Measurements from ENCODE around the gene PLEKHB1. TPM values are rescaled to one million over a fixed set of nuclear protein-coding genes. Genes with fewer than 3 reads are reported as not detected.

The PLEKHB1 gene
- polyA plus RNA-seq, 1 donor from 2014 or later: 0.25 TPM

DNA sequence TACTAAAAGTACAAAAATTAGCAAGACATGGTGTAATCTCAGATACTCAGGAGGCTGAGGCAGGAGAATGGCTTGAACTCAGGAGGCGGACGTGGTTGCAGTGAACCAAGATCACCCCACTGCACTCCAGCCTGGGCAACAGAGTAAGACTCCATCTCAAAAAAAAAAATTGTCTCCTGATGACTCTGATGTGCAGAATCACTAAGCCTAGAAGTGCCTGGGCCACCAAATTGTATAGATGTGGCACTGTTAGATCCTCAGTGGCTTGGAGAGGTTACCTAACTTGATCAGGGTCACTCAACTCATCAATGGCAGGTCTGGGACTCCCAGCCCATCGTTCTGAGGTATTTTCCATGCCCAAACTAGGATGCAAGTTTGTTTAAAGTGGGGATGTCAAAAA is 10.6 kb downstream of the PLEKHB1 start:
- no peaks in the 10 kb centered on the region for H3K9me3 ChIP-seq (ENCODE audit: low read length)
- H3K9me2 ChIP-seq (ENCODE audit: insufficient read depth, low read length): no peaks in the 10 kb centered on the region
- no peaks in the 10 kb centered on the region for H4K20me1 ChIP-seq (ENCODE audit: insufficient read depth)
- H3K27ac ChIP-seq (ENCODE audit: low read length): no peak overlapping the region
- H3K4me2 ChIP-seq (ENCODE audit: low read length): no peak overlapping the region
- H2AFZ ChIP-seq (ENCODE audit: low read depth, low read length): no peak overlapping the region
- H3K4me3 ChIP-seq (ENCODE audit: low read length): no peak overlapping the region
- H3F3A ChIP-seq (ENCODE audit: insufficient read depth, low read length, poor library complexity, severe bottlenecking): no peaks in the 10 kb centered on the region
- TF ChIP-seq TAF1 (IDR thresholded peaks at IDR 0.05; ENCODE audit: low read depth) (no peak), EZH2 (IDR thresholded peaks at IDR 0.05; ENCODE audit: borderline replicate concordance, insufficient read depth, low read length, poor library complexity, severe bottlenecking) (no peak), EP300 (conservative IDR thresholded peaks at IDR 0.05; ENCODE audit: poor library complexity, severe bottlenecking) (no peak), POLR2AphosphoS5 (IDR thresholded peaks at IDR 0.05) (no peak), RAD21 (conservative IDR thresholded peaks at IDR 0.05) (no peak), SMC3 (conservative IDR thresholded peaks at IDR 0.05; ENCODE audit: poor library complexity) (no peak), MXI1 (conservative IDR thresholded peaks at IDR 0.05; ENCODE audit: poor library complexity, severe bottlenecking) (no peak)
- TF ChIP-seq, protein P1, sequence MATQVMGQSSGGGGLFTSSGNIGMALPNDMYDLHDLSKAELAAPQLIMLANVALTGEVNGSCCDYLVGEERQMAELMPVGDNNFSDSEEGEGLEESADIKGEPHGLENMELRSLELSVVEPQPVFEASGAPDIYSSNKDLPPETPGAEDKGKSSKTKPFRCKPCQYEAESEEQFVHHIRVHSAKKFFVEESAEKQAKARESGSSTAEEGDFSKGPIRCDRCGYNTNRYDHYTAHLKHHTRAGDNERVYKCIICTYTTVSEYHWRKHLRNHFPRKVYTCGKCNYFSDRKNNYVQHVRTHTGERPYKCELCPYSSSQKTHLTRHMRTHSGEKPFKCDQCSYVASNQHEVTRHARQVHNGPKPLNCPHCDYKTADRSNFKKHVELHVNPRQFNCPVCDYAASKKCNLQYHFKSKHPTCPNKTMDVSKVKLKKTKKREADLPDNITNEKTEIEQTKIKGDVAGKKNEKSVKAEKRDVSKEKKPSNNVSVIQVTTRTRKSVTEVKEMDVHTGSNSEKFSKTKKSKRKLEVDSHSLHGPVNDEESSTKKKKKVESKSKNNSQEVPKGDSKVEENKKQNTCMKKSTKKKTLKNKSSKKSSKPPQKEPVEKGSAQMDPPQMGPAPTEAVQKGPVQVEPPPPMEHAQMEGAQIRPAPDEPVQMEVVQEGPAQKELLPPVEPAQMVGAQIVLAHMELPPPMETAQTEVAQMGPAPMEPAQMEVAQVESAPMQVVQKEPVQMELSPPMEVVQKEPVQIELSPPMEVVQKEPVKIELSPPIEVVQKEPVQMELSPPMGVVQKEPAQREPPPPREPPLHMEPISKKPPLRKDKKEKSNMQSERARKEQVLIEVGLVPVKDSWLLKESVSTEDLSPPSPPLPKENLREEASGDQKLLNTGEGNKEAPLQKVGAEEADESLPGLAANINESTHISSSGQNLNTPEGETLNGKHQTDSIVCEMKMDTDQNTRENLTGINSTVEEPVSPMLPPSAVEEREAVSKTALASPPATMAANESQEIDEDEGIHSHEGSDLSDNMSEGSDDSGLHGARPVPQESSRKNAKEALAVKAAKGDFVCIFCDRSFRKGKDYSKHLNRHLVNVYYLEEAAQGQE (IDR thresholded peaks at IDR 0.05; ENCODE audit: borderline replicate concordance): no peak
- TF ChIP-seq, protein P2, sequence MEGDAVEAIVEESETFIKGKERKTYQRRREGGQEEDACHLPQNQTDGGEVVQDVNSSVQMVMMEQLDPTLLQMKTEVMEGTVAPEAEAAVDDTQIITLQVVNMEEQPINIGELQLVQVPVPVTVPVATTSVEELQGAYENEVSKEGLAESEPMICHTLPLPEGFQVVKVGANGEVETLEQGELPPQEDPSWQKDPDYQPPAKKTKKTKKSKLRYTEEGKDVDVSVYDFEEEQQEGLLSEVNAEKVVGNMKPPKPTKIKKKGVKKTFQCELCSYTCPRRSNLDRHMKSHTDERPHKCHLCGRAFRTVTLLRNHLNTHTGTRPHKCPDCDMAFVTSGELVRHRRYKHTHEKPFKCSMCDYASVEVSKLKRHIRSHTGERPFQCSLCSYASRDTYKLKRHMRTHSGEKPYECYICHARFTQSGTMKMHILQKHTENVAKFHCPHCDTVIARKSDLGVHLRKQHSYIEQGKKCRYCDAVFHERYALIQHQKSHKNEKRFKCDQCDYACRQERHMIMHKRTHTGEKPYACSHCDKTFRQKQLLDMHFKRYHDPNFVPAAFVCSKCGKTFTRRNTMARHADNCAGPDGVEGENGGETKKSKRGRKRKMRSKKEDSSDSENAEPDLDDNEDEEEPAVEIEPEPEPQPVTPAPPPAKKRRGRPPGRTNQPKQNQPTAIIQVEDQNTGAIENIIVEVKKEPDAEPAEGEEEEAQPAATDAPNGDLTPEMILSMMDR (IDR thresholded peaks at IDR 0.05; ENCODE audit: poor library complexity, severe bottlenecking): no peak
- H3K9ac ChIP-seq (ENCODE audit: low read length): no peak overlapping the region
- no peaks in the 10 kb centered on the region for H3K27me3 ChIP-seq (ENCODE audit: insufficient read depth, low read depth, low read length)
- H3K79me2 ChIP-seq (replicated peaks; ENCODE audit: insufficient read depth, low read length): no peaks in the 10 kb centered on the region
- no peaks in the 10 kb centered on the region for H3K36me3 ChIP-seq (ENCODE audit: insufficient read depth, low read length)

DNA sequence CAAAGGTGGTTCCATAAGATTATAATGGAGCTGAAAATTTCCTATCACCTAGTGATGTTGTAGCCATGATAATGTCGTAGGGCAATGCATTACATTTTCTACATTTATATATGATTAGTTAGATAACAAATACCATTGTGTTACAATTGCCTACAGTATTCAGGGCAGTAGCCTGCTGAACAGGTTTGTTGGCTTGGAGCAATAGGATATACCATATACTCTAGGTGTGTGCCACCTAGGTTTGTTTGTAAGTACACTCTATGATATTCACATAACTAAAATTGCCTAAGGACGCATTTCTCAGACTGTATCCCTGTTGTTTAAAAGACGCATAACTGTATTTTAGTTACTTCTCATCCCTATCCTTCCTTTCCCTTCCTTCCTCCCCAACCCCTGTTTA is 13.6 kb downstream of the PLEKHB1 start:
- Histone ChIP-seq H3K4me3 (ENCODE audit: low read length) (no peak overlapping the region), H3K9me2 (ENCODE audit: insufficient read depth, low read length) (no peaks in the 10 kb centered on the region), H3F3A (ENCODE audit: insufficient read depth, low read length, poor library complexity, severe bottlenecking) (no peaks in the 10 kb centered on the region), H3K9me3 (ENCODE audit: low read length) (no peaks in the 10 kb centered on the region), H3K4me2 (ENCODE audit: low read length) (no peak overlapping the region), H3K79me2 (replicated peaks; ENCODE audit: insufficient read depth, low read length) (no peaks in the 10 kb centered on the region), H3K9ac (ENCODE audit: low read length) (no peak overlapping the region), H3K27ac (ENCODE audit: low read length) (no peak overlapping the region), H4K20me1 (ENCODE audit: insufficient read depth) (no peaks in the 10 kb centered on the region), H3K27me3 (ENCODE audit: insufficient read depth, low read depth, low read length) (no peaks in the 10 kb centered on the region), H3K36me3 (ENCODE audit: insufficient read depth, low read length) (no peaks in the 10 kb centered on the region), H2AFZ (ENCODE audit: low read depth, low read length) (no peak overlapping the region)
- TF ChIP-seq POLR2AphosphoS5 (IDR thresholded peaks at IDR 0.05) (no peak), EP300 (conservative IDR thresholded peaks at IDR 0.05; ENCODE audit: poor library complexity, severe bottlenecking) (no peak), TAF1 (IDR thresholded peaks at IDR 0.05; ENCODE audit: low read depth) (no peak)
